ENCODE data around the gene JDP2. TPM values are rescaled to one million over a fixed set of nuclear protein-coding genes. Genes with fewer than 3 reads are reported as not detected.

The JDP2 gene
- total and polyA plus RNA-seq, 12 donors, result 6.8 to 59.8 (median 31.8) TPM

DNA sequence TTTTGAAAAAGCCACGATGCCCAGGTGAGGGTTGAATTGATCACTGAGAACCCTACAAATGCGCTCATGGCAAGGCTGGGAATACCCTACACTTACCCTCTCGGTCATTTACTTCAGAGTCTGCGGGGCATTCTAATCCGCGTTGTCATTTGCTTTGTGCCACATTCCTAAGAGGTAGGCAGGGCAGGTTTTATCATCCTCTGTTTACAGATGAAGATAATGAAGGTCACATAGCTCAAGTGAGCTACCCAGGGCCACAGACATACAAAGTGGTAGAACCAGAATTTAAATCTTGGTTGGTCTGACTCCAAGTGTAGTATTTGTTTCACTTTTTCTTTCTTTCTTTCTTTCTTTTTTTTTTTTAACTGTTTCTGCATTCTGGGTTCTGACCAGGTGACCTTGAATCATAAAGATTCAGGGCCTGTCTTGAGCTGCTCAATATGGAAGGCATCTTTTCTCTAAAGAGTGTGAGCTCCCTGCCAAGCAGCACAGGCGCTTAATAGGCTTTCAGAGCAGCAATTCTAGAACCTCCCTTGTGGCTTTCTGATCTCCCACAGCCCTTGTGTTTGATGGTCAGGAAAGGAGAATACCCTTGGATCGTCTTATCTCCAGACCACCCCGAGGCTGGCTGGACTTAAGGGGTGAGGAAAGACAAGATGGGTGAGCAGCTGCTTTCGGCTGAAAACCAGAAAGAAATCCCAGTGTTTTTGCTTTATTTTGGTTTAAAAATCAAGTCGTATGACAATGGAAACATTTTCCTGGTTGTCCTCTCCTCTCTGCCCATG is 93.8 kb downstream of the JDP2 start:
- peak overlapping the region in 1 of 5 donors; percentile 27 for H3K27ac ChIP-seq
- intact Hi-C loops (cut with DNase I), result no loop called here
- no peaks in the 10 kb centered on the region for H3K27me3 ChIP-seq

DNA sequence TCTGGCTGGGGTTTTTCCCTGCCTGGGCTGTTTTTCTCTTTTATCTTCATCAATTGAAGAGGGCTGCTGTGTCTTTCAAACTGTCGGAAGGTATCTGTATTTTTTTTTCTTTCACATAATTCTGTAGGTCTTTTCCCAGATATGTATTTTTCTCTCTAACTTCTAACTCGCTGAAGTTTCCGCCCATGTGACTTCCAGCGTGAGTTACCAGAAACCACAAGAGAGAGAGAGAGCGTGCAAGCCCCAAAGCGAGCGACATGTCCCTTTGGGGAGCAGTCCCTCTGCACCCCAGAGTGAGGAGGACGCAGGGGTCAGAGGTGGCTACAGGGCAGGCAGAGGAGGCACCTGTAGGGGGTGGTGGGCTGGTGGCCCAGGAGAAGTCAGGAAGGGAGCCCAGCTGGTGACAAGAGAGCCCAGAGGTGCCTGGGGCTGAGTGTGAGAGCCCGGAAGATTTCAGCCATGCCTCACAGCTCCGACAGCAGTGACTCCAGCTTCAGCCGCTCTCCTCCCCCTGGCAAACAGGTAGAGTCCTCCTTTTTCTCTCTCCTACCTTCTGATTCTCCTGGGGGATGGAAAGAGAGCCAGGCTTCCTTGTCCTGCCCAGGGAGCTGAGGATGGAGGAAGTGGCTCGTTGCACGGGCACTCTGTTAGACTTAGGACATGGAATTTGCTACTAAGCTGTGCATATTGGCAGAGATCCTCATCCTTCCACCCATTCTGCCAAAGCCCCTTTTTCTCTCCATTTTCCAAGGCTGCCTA is 94.6 kb downstream of the JDP2 start, which contains the start of gene BATF:
TSS of gene BATF (plus strand) at position 246 of the 759 bp plus-strand sequence. CDS start at position 460, 214 bp downstream.
- H3K27me3 ChIP-seq, result no peaks in the 10 kb centered on the region
- no peaks in the 10 kb centered on the region for H3K36me3 ChIP-seq (replicated peaks in 1 of 2)
- no peaks in the 10 kb centered on the region for H3K9me3 ChIP-seq (replicated peaks in 1 of 3)
- intact Hi-C loops (cut with DNase I), result no loop called here
- WGBS, 4 donors, result 75 to 76% (median 75%) methylated on average over 11 to 13 of the region's 13 CpGs
- peak within 1 kb of the TSS in 1 of 4 donors; percentile 10 for H3K4me3 ChIP-seq
- TF ChIP-seq CTCF (IDR thresholded peaks at IDR 0.05), result no peak
- TF ChIP-seq POLR2A (IDR thresholded peaks at IDR 0.05), result no peak
- H3K4me1 ChIP-seq (replicated peaks in 1 of 2), result peaks cover 0 to 4% of the 10 kb centered on the region in 2 donors
- H3K27ac ChIP-seq, result peak within 1 kb of the TSS in 1 of 5 donors; percentile 27
- no peak for DNase-seq

More for the DNA sequence above, 93.8 kb downstream of the JDP2 start:
- no peak overlapping the region for H3K4me3 ChIP-seq
- peaks cover 0 to 4% of the 10 kb centered on the region in 2 donors for H3K4me1 ChIP-seq (replicated peaks in 1 of 2)
- TF ChIP-seq CTCF (IDR thresholded peaks at IDR 0.05), result no peak
- no peak for TF ChIP-seq POLR2A (IDR thresholded peaks at IDR 0.05)
- DNase-seq, result no peak
- 67 to 75% (median 72%) methylated on average over 11 of the region's 11 CpGs for WGBS, 4 donors
- H3K9me3 ChIP-seq (replicated peaks in 1 of 3), result no peaks in the 10 kb centered on the region
- H3K36me3 ChIP-seq (replicated peaks in 1 of 2), result no peaks in the 10 kb centered on the region

GRCh38 chr14:75522983-75523318 is 95.1 kb downstream of the JDP2 start:
- Histone ChIP-seq H3K9me3 (replicated peaks in 1 of 3) (no peaks in the 10 kb centered on the region), H3K36me3 (replicated peaks in 1 of 2) (no peaks in the 10 kb centered on the region), H3K4me3 (peak overlapping the region in 1 of 4 donors; percentile 10), H3K4me1 (replicated peaks in 1 of 2) (peaks cover 0 to 4% of the 10 kb centered on the region in 2 donors), H3K27me3 (no peaks in the 10 kb centered on the region), H3K27ac (no peak overlapping the region)
- WGBS, 4 donors, result 69 to 84% (median 75%) methylated on average over 1 of the region's 1 CpG
- intact Hi-C loops (cut with DNase I), result no loop called here
- TF ChIP-seq CTCF (IDR thresholded peaks at IDR 0.05) (no peak), POLR2A (IDR thresholded peaks at IDR 0.05) (no peak)
- no peak for DNase-seq

Other genes starting within 250 kb of the JDP2 start
- gene FOS, start 149.2 kb upstream of the JDP2 start, total RNA-seq, result 100 to 1,000 TPM in 5 of 9 donors, 10 to 100 TPM in 4; 47.9 to 393 (median 140) TPM
- 100 to 1,000 TPM in 2 of 3 donors, 10 to 100 TPM in 1; 63.2 to 129 (median 107) TPM for gene FOS, start 149.2 kb upstream of the JDP2 start, polyA plus RNA-seq
- 1 to 10 TPM in 6 of 9 donors, under 1 TPM in 3; 0.67 to 4.7 (median 2.5) TPM for gene BATF, start 94.4 kb downstream of the JDP2 start, total RNA-seq
- 10 to 100 TPM in 1 of 3 donors, 1 to 10 TPM in 1, under 1 TPM in 1; 0.64 to 11.4 (median 7.2) TPM for gene BATF, start 94.4 kb downstream of the JDP2 start, polyA plus RNA-seq
- gene FLVCR2, start 150.6 kb downstream of the JDP2 start, total RNA-seq, result 100 to 1,000 TPM in 1 of 9 donors, 10 to 100 TPM in 8; 18.0 to 428 (median 26.1) TPM
- gene FLVCR2, start 150.6 kb downstream of the JDP2 start, polyA plus RNA-seq, result 10 to 100 TPM in 2 of 3 donors, 1 to 10 TPM in 1; 8.8 to 29.9 (median 13.0) TPM
- gene ERG28, start 232.9 kb downstream of the JDP2 start, total RNA-seq, result 10 to 100 TPM; 12.1 to 49.5 (median 23.4) TPM
- gene ERG28, start 232.9 kb downstream of the JDP2 start, polyA plus RNA-seq, result 100 to 1,000 TPM in 1 of 3 donors, 10 to 100 TPM in 2; 33.9 to 106 (median 46.1) TPM
- gene TTLL5, start 233.2 kb downstream of the JDP2 start, total RNA-seq, result 10 to 100 TPM; 13.5 to 34.0 (median 24.6) TPM
- gene TTLL5, start 233.2 kb downstream of the JDP2 start, polyA plus RNA-seq, result 10 to 100 TPM; 12.7 to 30.1 (median 18.6) TPM